Astrocyte (in vitro differentiated cells and primary cell): Measurements from ENCODE around the gene S100A6. TPM values are rescaled to one million over a fixed set of nuclear protein-coding genes. Genes with fewer than 3 reads are reported as not detected.

ENCODE experiments used
- DNase-seq: peaks from one replicate; pipeline ENCODE4 v3.0.0-alpha.2; 2010; ENCODE audit warnings: low read depth
- FAIRE-seq: peaks from 2 replicates; lab custom pipeline; 2011; peaks lifted over from hg19 to GRCh38; lab: Jason Lieb, UNC
- H2AFZ ChIP-seq: 2 replicates; pipeline ENCODE4 v1.6.0; 2012; ENCODE audit warnings: low read depth, low read length, inconsistent platforms
- H3K27ac ChIP-seq: 2 replicates; pipeline ENCODE4 v1.5.1; 2011; ENCODE audit warnings: low read depth, low read length, inconsistent platforms
- H3K27me3 ChIP-seq: 2 replicates; pipeline ENCODE4 v1.6.0; 2011; ENCODE audit warnings: low read length, inconsistent platforms; ENCODE audit not compliant: insufficient read depth
- H3K36me3 ChIP-seq: 2 replicates; pipeline ENCODE4 v1.5.1; 2011; ENCODE audit warnings: low read length, inconsistent platforms; ENCODE audit not compliant: insufficient read depth
- H3K4me1 ChIP-seq: 2 replicates; pipeline ENCODE4 v1.5.1; 2011; ENCODE audit warnings: low read length, inconsistent platforms; ENCODE audit not compliant: insufficient read depth
- H3K4me2 ChIP-seq: 2 replicates; pipeline ENCODE4 v1.6.0; 2012; ENCODE audit warnings: low read length, inconsistent platforms
- H3K4me3 ChIP-seq: 2 replicates; pipeline ENCODE4 v1.5.1; 2011; ENCODE audit warnings: low read depth, mild to moderate bottlenecking, low read length, inconsistent platforms; ENCODE audit not compliant: insufficient read depth
- H3K79me2 ChIP-seq: 2 replicates; pipeline ENCODE4 v1.6.0; 2012; ENCODE audit warnings: mild to moderate bottlenecking, low read length, inconsistent platforms; ENCODE audit not compliant: insufficient read depth
- H3K9ac ChIP-seq: 2 replicates; pipeline ENCODE4 v1.6.0; 2012; ENCODE audit warnings: mild to moderate bottlenecking, low read length, inconsistent platforms
- H3K9me3 ChIP-seq: 2 replicates; pipeline ENCODE4 v1.5.1; 2012; ENCODE audit warnings: low read depth, mild to moderate bottlenecking, low read length, inconsistent platforms; ENCODE audit not compliant: insufficient read depth
- H4K20me1 ChIP-seq: 2 replicates; pipeline ENCODE4 v1.6.0; 2012; ENCODE audit warnings: low read length, inconsistent platforms; ENCODE audit not compliant: insufficient read depth
- H3K27ac Mint-ChIP-seq: one replicate; pipeline ENCODE4 v1.8.0; 2021; ENCODE audit warnings: mild to moderate bottlenecking, mixed read lengths; ENCODE audit not compliant: unreplicated experiment
- H3K27me3 Mint-ChIP-seq: one replicate; pipeline ENCODE4 v1.8.0; 2021; ENCODE audit warnings: low read depth, mixed read lengths; ENCODE audit not compliant: unreplicated experiment
- H3K36me3 Mint-ChIP-seq: one replicate; pipeline ENCODE4 v1.8.0; 2021; ENCODE audit warnings: low read depth, mixed read lengths; ENCODE audit not compliant: unreplicated experiment
- H3K4me1 Mint-ChIP-seq: one replicate; pipeline ENCODE4 v1.8.0; 2021; ENCODE audit warnings: low read depth, mixed read lengths; ENCODE audit not compliant: unreplicated experiment
- H3K4me3 Mint-ChIP-seq: one replicate; pipeline ENCODE4 v1.8.0; 2021; ENCODE audit warnings: mild to moderate bottlenecking, moderate library complexity, mixed read lengths; ENCODE audit not compliant: unreplicated experiment
- H3K9me3 Mint-ChIP-seq: one replicate; pipeline ENCODE4 v1.8.0; 2021; ENCODE audit warnings: mild to moderate bottlenecking, mixed read lengths; ENCODE audit not compliant: unreplicated experiment
- CTCF ChIP-seq: IDR thresholded peaks from 2 replicates; pipeline ENCODE4 v1.5.1; 2011; ENCODE audit warnings: low read depth, mild to moderate bottlenecking, inconsistent platforms, low read length, moderate library complexity; ENCODE audit not compliant: insufficient read depth
- EZH2 ChIP-seq: IDR thresholded peaks from 2 replicates; pipeline ENCODE4 v1.6.1; 2012; ENCODE audit warnings: mild to moderate bottlenecking, low read length, inconsistent platforms; ENCODE audit not compliant: insufficient read depth
- total RNA-seq: library from RNA; stranded (reverse); gene quantifications from 2 replicates; pipeline ENCODE4 v1.2.1, GENCODE V29; 2021

Gene S100A6
- total RNA-seq, 1 donor from 2014 or later, result 125 TPM

GRCh38 chr1:153498746-153499145 lies 37.0 kb downstream of the S100A6 start:
- Mint-ChIP-seq H3K27ac (no peak overlapping the region), H3K27me3 (peaks cover 5% of the 10 kb centered on the region), H3K9me3 (no peaks in the 10 kb centered on the region), H3K4me3 (no peak overlapping the region), H3K36me3 (no peaks in the 10 kb centered on the region), H3K4me1 (no peaks in the 10 kb centered on the region)
- Histone ChIP-seq H3K4me2 (no peak overlapping the region), H3K27ac (no peak overlapping the region), H3K4me1 (no peaks in the 10 kb centered on the region), H3K27me3 (peaks cover 2% of the 10 kb centered on the region), H3K79me2 (no peaks in the 10 kb centered on the region), H4K20me1 (no peaks in the 10 kb centered on the region), H2AFZ (no peak overlapping the region), H3K9ac (no peak overlapping the region), H3K4me3 (no peak overlapping the region), H3K36me3 (no peaks in the 10 kb centered on the region), H3K9me3 (no peaks in the 10 kb centered on the region)
- TF ChIP-seq EZH2 (no peak), CTCF (no peak)
- FAIRE-seq, result no peak
- DNase-seq, result no peak

- H3K4me3 ChIP-seq, result no peak overlapping the region
- peaks cover 8% of the 10 kb centered on the region for H3K4me1 ChIP-seq
- FAIRE-seq, result no peak
- H3K27ac ChIP-seq, result no peak overlapping the region
- H3K9me3 Mint-ChIP-seq, result no peaks in the 10 kb centered on the region
- H3K79me2 ChIP-seq, result no peaks in the 10 kb centered on the region
- peaks cover 11% of the 10 kb centered on the region for H3K27me3 Mint-ChIP-seq
- DNase-seq, result no peak
- no peaks in the 10 kb centered on the region for H4K20me1 ChIP-seq
- H3K27ac Mint-ChIP-seq, result no peak overlapping the region
- no peaks in the 10 kb centered on the region for H3K36me3 ChIP-seq
- H3K9ac ChIP-seq, result no peak overlapping the region
- H3K36me3 Mint-ChIP-seq, result no peaks in the 10 kb centered on the region
- no peak for TF ChIP-seq EZH2
- no peak for TF ChIP-seq CTCF
- H3K9me3 ChIP-seq, result no peaks in the 10 kb centered on the region
- H3K4me3 Mint-ChIP-seq, result no peak overlapping the region
- peaks cover 2% of the 10 kb centered on the region for H3K27me3 ChIP-seq
- peaks cover 2% of the 10 kb centered on the region for H3K4me1 Mint-ChIP-seq
- no peak overlapping the region for H2AFZ ChIP-seq
- H3K4me2 ChIP-seq, result no peak overlapping the region
Observed at GRCh38 chr1:153495536-153495935, 40.3 kb downstream of the S100A6 start.

GRCh38 chr1:153494976-153495535 lies 40.7 kb downstream of the S100A6 start:
- peak; percentile 33 for DNase-seq
- no peak for FAIRE-seq
- no peak overlapping the region for H2AFZ ChIP-seq
- peaks cover 2% of the 10 kb centered on the region for H3K27me3 ChIP-seq
- Mint-ChIP-seq H3K4me3 (no peak overlapping the region), H3K9me3 (no peaks in the 10 kb centered on the region), H3K27ac (no peak overlapping the region), H3K36me3 (no peaks in the 10 kb centered on the region), H3K27me3 (peaks cover 11% of the 10 kb centered on the region), H3K4me1 (peaks cover 6% of the 10 kb centered on the region)
- H3K79me2 ChIP-seq, result no peaks in the 10 kb centered on the region
- no peak overlapping the region for H3K4me2 ChIP-seq
- no peak overlapping the region for H3K27ac ChIP-seq
- peaks cover 11% of the 10 kb centered on the region for H3K4me1 ChIP-seq
- TF ChIP-seq CTCF (peak; percentile 86), EZH2 (no peak)
- no peaks in the 10 kb centered on the region for H3K36me3 ChIP-seq
- H3K9ac ChIP-seq, result no peak overlapping the region
- H3K4me3 ChIP-seq, result no peak overlapping the region
- no peaks in the 10 kb centered on the region for H4K20me1 ChIP-seq
- no peaks in the 10 kb centered on the region for H3K9me3 ChIP-seq
